GM12873 (cell line): Measurements from ENCODE around the gene NPAS3.

Experiments used
- TF ChIP-seq, protein P1 (sequence below): IDR thresholded peaks from 2 replicates; pipeline ENCODE4 v1.5.1; 2012; ENCODE audit warnings: low read depth, mild to moderate bottlenecking, moderate library complexity, low read length, control low read depth; ENCODE audit not compliant: insufficient read depth; ENCODE audit errors: missing control alignments

Gene NPAS3

DNA sequence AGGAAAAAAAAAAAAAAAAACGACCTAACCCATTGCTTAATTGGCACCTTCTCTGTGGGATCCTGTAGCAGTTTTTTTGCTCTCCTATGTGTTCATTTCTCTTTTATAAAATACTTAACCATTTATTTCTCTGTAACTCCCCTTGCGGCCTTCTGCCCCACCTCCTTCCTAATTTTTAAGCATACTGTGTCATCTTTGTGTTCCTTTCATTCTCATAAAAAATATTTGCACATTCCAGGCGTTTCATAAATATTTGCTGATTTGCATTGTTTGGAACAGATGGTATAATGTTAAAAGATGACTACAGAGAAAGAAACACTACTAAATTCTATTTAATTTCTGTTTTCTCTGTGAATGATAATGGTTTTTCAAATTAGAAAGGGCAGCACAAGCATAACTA, 77.9 kb downstream of the NPAS3 start:
- TF ChIP-seq, protein P1, sequence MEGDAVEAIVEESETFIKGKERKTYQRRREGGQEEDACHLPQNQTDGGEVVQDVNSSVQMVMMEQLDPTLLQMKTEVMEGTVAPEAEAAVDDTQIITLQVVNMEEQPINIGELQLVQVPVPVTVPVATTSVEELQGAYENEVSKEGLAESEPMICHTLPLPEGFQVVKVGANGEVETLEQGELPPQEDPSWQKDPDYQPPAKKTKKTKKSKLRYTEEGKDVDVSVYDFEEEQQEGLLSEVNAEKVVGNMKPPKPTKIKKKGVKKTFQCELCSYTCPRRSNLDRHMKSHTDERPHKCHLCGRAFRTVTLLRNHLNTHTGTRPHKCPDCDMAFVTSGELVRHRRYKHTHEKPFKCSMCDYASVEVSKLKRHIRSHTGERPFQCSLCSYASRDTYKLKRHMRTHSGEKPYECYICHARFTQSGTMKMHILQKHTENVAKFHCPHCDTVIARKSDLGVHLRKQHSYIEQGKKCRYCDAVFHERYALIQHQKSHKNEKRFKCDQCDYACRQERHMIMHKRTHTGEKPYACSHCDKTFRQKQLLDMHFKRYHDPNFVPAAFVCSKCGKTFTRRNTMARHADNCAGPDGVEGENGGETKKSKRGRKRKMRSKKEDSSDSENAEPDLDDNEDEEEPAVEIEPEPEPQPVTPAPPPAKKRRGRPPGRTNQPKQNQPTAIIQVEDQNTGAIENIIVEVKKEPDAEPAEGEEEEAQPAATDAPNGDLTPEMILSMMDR, result no peak

DNA sequence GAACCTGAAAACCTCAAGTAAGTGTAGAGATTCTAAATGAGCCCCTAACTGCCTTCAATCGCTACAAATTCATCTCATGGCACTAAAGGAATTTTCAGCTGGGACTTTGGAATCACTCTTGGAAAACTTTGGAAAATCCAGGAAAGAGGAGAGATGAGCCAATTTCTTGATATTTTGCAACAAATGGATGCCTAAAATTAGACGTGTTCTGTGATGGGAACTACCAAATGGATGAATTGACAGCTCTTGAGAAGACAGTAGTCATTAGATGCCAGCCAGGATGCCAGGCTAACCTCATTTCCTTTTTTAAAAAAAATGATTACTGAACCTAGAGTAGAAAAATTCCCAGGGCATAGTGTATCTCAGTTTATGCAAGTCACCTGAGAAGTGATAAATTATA, 78.3 kb downstream of the NPAS3 start:
- TF ChIP-seq, protein P1, result no peak

DNA sequence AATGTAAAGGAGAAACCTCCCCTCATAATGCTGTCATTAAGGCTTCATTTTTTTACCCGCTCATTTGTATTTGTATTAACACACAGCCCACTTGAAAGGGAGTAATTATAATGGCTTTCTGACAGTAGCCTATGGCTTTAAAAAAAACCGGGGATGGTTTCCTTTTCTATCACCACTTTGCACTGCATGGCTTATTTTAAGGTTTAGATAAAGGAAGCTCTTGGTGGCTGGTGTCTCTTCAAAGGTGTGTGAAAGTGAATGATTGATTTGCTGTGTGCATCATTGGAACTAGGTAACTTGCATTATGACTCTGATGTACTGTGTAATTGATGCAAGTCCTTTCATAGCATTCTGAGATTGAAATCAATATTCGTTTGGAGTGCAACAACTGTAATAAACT, 80.7 kb downstream of the NPAS3 start:
- TF ChIP-seq, protein P1, result no peak

DNA sequence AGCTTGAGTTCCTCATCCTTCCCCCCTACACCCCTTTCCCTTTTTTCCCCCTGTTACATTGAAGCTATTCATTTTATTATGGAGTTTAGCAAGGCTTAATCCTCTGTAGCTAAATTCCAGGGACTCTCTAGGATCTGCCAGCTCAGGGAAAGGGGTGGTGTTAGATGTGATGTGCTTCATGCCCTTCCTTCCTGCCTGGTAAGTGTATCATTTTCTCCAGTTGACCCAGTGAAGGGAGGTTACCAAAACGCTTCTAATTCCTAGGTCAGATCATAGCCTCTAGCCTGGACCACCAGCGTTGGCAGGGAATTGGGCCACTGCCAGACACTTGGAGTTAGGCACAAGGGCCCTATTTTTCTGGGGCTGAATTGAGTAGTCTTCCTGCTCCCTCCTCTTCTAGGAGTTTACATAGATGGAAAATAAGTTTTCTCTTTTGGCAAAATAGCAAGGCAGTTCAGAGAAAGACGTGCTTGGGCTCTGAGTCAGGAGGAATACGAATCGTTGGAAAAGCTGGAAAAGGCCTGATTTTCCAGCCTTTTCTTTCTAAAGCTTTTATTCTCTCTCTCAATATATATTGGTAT, 88.3 kb downstream of the NPAS3 start:
- TF ChIP-seq, protein P1, result no peak

DNA sequence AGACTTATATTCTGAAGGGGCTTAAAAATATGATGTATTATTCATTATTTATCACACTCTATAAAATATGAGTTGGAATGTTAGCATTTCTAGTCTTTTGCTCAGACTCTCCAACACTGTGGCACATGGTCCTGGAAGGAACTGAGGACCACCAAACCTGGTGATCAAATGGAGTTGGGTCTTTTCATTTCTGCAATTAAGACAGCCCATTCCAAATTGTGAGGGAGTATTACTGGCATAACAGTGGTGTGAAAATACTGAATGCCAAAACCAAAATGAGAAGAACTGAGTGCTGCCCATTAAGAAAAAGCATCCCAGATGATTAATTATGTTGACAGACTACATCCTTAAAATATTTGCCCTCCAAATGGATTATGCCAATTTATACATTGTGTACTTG, 90.8 kb downstream of the NPAS3 start:
- TF ChIP-seq, protein P1, result no peak

DNA sequence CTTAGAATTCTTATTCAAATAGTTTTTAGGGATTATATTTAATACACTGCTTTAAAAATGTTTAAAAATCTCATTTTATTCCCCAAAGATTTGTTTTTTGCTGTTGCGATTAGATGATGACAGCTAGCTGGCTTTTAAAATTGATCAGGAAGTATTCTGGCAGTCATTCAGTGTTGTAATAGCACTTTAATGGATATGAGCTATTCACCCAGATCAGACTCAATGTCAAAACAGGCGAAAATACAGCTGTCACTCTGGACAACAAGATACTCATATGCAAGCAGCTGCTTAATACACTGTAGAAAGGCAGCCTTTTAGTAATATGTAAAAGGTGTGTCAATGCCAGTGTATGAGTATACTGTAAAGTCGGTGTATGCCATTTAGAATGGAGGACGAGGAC, 91.7 kb downstream of the NPAS3 start:
- TF ChIP-seq, protein P1, result no peak

DNA sequence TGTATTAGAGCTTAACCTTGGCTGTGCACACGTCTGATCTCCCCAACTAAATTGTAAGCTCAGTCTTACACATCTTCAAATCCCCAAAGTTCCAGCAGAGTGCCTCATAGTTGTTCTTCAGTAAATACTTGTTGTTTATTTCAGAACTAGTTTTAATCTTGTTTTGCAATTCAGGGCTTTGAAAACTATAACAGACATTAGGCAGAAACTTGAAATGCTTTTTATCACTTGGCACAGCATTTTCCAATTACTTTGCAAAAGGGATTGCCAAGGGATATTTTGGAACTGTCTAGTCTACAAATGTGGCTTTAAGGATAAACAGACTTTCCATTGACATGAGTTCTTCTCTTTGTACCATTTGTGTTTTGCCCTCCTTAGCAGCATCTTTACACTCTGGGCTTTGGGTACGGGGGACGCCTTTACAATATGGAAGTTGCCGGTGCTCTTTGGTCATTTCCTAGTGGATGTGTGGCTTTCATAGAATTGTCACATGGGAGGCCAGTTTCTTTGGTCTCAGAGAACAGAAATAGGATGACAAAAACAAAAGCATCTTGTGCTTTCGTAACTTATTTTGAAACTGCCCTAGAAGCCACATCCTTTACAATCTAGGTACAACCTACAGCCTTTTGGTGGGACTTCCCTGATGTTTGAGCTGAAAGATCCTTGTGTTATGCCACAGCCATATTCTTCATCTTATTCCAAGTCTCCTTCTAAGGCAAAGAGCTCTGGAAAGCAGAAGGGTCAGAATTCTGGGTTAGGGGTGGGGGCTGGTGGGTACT, 96.9 kb downstream of the NPAS3 start:
- TF ChIP-seq, protein P1, result no peak
